Ovary (tissue), 9 donors: ENCODE results near the gene PERP. TPM values are rescaled to one million over a fixed set of nuclear protein-coding genes. Genes with fewer than 3 reads are reported as not detected.

Experiments used
- DNase-seq, 5 donors: peaks; one replicate each; pipeline ENCODE4 v3.0.0-alpha.2; 2019 to 2020
- H3K27ac ChIP-seq, 2 donors: fragments of 200-600 bp; one replicate each; pipeline versions ENCODE4 v1.5.1 to v1.8.0; 2019 to 2022
- H3K27me3 ChIP-seq: fragments of 200-600 bp; one replicate; pipeline ENCODE4 v1.8.0; 2022
- H3K36me3 ChIP-seq: fragments of 200-600 bp; sonication (generic); one replicate; pipeline ENCODE4 v1.5.1; 2019
- H3K4me1 ChIP-seq: one replicate; pipeline ENCODE4 v1.8.1; 2013; ENCODE audit warnings: mild to moderate bottlenecking, moderate library complexity; ENCODE audit not compliant: insufficient read depth
- H3K4me3 ChIP-seq: fragments of 200-600 bp; sonication (generic); one replicate; pipeline ENCODE4 v1.5.1; 2017
- H3K9me3 ChIP-seq, 2 donors: fragments of 200-600 bp in 1 of 2; sonication (generic) in 1 of 2; one replicate each; pipeline versions ENCODE4 v1.5.1 to v1.8.1; 2013 to 2019; ENCODE audit warnings: mild to moderate bottlenecking in 1 of 2, moderate library complexity in 1 of 2
- EP300 ChIP-seq: sonication (generic); formaldehyde crosslinking; IDR thresholded peaks from one replicate; pipeline ENCODE4 v1.6.1; 2017; ENCODE audit warnings: antibody characterized with exemption
- POLR2A ChIP-seq: fragments of 450-650 bp; IDR thresholded peaks from one replicate; pipeline ENCODE4 v1.6.1; 2017; ENCODE audit warnings: antibody characterized with exemption, mild to moderate bottlenecking, moderate library complexity
- WGBS, 3 donors: extraction: QIAGEN DNeasy Blood & Tissue Kit in 1 of 3; methylation state at CpG; one replicate each; pipeline versions ENCODE4 v1.1.5 to v1.1.7; 2013 to 2017; 5-methylcytosine and 5-hydroxymethylcytosine counted together
- intact Hi-C, 4 donors: fragments of 100-400 bp; cut with DNase I; formaldehyde crosslinking; loops; one replicate each; pipeline versions ENCODE4 v1.11.0 to v1.15.1; 2022 to 2023
- polyA plus RNA-seq, 2 donors: library from polyadenylated mRNA; stranded (reverse); fragments of 200-250 nt in 1 of 2; fragments of 350-450 nt in 1 of 2; fragmentation: Illumina TruSeq in 1 of 2; extraction: RNeasy Lipid Tissue Mini Kit (QIAGEN cat#74804) in 1 of 2; gene quantifications; one replicate each; pipeline ENCODE4 v1.2.3, GENCODE V29; 2013 to 2014
- total RNA-seq, 7 donors: library from RNA; depleted of rRNA in 2 of 7; stranded (reverse); fragments of >200 nt in 2 of 7; fragmentation: NEBNext Ultra II Directional in 3 of 7; extraction: Animal tissue kit (Norgen Biotek cat#: 25700) in 3 of 7; gene quantifications; one replicate each; pipeline versions ENCODE4 v1.1.0 to v1.2.4, GENCODE V29; 2016 to 2023
- TF ChIP-seq, protein P1 (sequence below), 3 donors: fragments of 450-650 bp in 2 of 3; fragments of 200-600 bp in 1 of 3; IDR thresholded peaks; one replicate each; pipeline versions ENCODE4 v1.5.1 to v1.8.0; 2016 to 2022; ENCODE audit warnings: antibody characterized with exemption in 3 of 3, mild to moderate bottlenecking in 1 of 3
- donor health status: DM: no; HTN: no; CAD: no; lungs with moderate emphysema.
- donor health status: DM: no; HTN: no; CAD: no.
- donor health status: Bipolar disorder and iron deficiency.
- donor health status: DM: yes; HTN: yes; CAD: no.
- donor health status: DM: no; HTN: no; CAD: no.
- donor health status: DM: yes; HTN: yes; CAD: no.

Gene PERP
- total and polyA plus RNA-seq, 9 donors, result 3.1 to 56.2 (median 7.8) TPM

GRCh38 chr6:138109042-138109997, 2.1 kb upstream of the PERP start:
- TF ChIP-seq, protein P1, sequence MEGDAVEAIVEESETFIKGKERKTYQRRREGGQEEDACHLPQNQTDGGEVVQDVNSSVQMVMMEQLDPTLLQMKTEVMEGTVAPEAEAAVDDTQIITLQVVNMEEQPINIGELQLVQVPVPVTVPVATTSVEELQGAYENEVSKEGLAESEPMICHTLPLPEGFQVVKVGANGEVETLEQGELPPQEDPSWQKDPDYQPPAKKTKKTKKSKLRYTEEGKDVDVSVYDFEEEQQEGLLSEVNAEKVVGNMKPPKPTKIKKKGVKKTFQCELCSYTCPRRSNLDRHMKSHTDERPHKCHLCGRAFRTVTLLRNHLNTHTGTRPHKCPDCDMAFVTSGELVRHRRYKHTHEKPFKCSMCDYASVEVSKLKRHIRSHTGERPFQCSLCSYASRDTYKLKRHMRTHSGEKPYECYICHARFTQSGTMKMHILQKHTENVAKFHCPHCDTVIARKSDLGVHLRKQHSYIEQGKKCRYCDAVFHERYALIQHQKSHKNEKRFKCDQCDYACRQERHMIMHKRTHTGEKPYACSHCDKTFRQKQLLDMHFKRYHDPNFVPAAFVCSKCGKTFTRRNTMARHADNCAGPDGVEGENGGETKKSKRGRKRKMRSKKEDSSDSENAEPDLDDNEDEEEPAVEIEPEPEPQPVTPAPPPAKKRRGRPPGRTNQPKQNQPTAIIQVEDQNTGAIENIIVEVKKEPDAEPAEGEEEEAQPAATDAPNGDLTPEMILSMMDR (IDR thresholded peaks at IDR 0.05), result peak; percentile 57 to 80 (median 60)
- no peak for TF ChIP-seq EP300
- H3K9me3 ChIP-seq, result no peaks in the 10 kb centered on the region
- peak; percentile 32 to 72 (median 57) for DNase-seq
- WGBS, 3 donors, result 17 to 18% (median 18%) methylated on average over 7 of the region's 7 CpGs
- intact Hi-C loops, result loop anchor here in 1 of 4 donors (10.0 kb wide), 1 partner anchor 105 kb away; no protein-coding TSS in a partner anchor
- no peaks in the 10 kb centered on the region for H3K27me3 ChIP-seq
- H3K36me3 ChIP-seq, result no peaks in the 10 kb centered on the region
- no peak overlapping the region for H3K4me3 ChIP-seq
- no peak overlapping the region for H3K27ac ChIP-seq
- peaks cover 1% of the 10 kb centered on the region for H3K4me1 ChIP-seq

GRCh38 chr6:138107752-138108592, 753 bp upstream of the PERP start:
- Histone ChIP-seq H3K36me3 (no peaks in the 10 kb centered on the region), H3K27ac (no peak overlapping the region), H3K27me3 (no peaks in the 10 kb centered on the region), H3K9me3 (no peaks in the 10 kb centered on the region), H3K4me3 (peak overlapping the region; percentile 59), H3K4me1 (peaks cover 1% of the 10 kb centered on the region)
- WGBS, 3 donors, result 4 to 7% (median 7%) methylated on average over 24 of the region's 24 CpGs
- TF ChIP-seq POLR2A, result no peak
- TF ChIP-seq EP300, result no peak
- TF ChIP-seq, protein P1 (IDR thresholded peaks at IDR 0.05), result no peak
- intact Hi-C loops, result loop anchor here in 1 of 4 donors (10.0 kb wide), 1 partner anchor 103 kb away; no protein-coding TSS in a partner anchor
- peak in 3 of 5 donors; percentile 24 to 39 (median 26) for DNase-seq

DNA sequence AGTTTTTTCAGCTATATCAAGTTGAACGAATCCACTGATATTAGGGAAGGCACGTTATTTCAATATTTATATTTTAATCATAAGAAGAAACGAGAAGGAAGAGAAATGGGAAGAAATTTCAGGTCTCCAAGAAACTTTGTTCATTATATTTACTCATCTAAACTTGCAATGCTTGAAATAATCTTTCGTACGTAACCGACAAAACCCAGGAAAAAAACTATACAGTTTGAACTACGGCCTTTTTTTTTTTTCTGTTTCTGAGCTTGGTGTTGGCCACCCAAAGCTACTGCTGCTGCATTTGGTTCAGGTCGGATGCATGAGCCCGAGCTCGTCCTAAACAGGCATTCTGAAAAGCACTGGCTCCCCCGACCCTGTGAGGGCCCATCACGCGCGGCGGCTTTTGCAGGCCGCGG, 548 bp downstream of the PERP start:
- WGBS, 3 donors, result 4 to 7% (median 4%) methylated on average over 17 of the region's 17 CpGs
- H3K4me3 ChIP-seq, result peak overlapping the region; percentile 59
- no peak for TF ChIP-seq EP300
- TF ChIP-seq POLR2A, result no peak
- TF ChIP-seq, protein P1 (IDR thresholded peaks at IDR 0.05), result no peak
- no peak overlapping the region for H3K27ac ChIP-seq
- H3K4me1 ChIP-seq, result peaks cover 1% of the 10 kb centered on the region
- no peaks in the 10 kb centered on the region for H3K9me3 ChIP-seq
- no peaks in the 10 kb centered on the region for H3K27me3 ChIP-seq
- intact Hi-C loops, result loop anchor here in 1 of 4 donors (10.0 kb wide), 1 partner anchor 102 kb away; no protein-coding TSS in a partner anchor
- no peaks in the 10 kb centered on the region for H3K36me3 ChIP-seq
- no peak for DNase-seq
